AG04449 (cell line): ENCODE results near the gene EFCAB5.
A peak's percentile ranks its signal among the peaks of the same experiment; 100 is the strongest.

ENCODE experiments used
- CTCF ChIA-PET: fragments of 350-600 bp; formaldehyde crosslinking; extraction: SDS; loops from one replicate; lab custom pipeline; 2021; ENCODE audit warnings: antibody characterized with exemption; lab: Yijun Ruan, JAX
- POLR2A ChIA-PET: fragments of 400-600, 350-600 bp; formaldehyde crosslinking; extraction: SDS; loops from one replicate; lab custom pipeline; 2020; ENCODE audit warnings: antibody characterized with exemption, inconsistent platforms; lab: Yijun Ruan, JAX
- DNase-seq: peaks from one replicate; pipeline ENCODE4 v3.0.0-alpha.2; 2010; ENCODE audit warnings: low read depth, low spot score
- H3K4me3 ChIP-seq: 2 replicates; pipeline ENCODE4 v1.5.1; 2011; ENCODE audit warnings: low read depth, mild to moderate bottlenecking, control low read depth, low read length
- TF ChIP-seq, protein P1 (sequence below): IDR thresholded peaks from one replicate; pipeline ENCODE4 v1.5.1; 2011; ENCODE audit warnings: mild to moderate bottlenecking, moderate library complexity, low read length, control low read depth, inconsistent platforms; ENCODE audit not compliant: insufficient read depth; ENCODE audit errors: missing control alignments

The EFCAB5 gene

DNA sequence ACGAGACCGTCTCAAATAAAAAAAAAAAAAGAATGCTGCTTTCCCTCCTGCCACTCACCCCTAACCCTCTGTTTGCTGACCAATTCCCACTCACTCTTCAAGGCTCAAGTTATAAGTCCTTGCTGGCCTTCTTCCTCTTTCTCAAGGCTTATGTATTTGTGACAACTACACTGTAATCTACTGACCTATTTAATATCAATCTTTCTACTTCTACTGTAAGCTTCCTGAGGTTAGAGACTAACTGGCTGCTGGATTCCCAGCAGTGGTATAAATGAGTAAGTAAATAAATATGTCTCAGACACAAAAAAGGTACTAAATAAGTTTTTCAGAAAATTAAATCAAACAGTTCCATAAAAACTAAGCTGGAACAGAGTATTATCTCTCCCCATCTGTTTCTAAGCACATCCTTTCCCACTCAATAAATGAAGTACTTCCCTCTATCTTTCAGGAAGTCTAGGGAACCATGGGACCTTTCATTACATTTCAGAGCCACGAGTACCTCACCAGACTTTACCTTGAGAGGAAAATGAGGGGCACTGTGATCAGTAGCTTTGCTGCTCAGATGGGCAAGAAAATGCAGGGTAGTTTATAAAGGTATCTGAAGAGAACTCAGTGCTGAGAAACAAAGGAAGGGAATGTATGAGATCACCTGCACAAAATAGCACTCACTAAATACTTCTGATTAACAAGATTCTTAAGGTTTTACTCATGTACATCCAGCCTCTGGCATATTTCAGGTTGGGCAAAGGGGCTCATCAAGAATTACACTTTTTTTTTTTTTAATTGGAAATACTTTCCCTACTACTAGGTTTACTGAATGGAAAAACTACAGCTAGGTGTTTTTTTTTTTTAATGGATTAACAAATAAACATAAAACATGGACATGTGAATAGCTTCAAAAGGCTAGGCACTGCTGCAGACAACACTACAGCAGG lies 22.2 kb upstream of the EFCAB5 start:
- CTCF ChIA-PET, result interaction anchor here (0.8 to 7.1 kb wide), 11 partner anchors 10 to 280 kb away, joined by 3 to 78 read pairs (median 5); partner anchors contain the start of gene SSH2
- DNase-seq, result no peak
- TF ChIP-seq, protein P1, sequence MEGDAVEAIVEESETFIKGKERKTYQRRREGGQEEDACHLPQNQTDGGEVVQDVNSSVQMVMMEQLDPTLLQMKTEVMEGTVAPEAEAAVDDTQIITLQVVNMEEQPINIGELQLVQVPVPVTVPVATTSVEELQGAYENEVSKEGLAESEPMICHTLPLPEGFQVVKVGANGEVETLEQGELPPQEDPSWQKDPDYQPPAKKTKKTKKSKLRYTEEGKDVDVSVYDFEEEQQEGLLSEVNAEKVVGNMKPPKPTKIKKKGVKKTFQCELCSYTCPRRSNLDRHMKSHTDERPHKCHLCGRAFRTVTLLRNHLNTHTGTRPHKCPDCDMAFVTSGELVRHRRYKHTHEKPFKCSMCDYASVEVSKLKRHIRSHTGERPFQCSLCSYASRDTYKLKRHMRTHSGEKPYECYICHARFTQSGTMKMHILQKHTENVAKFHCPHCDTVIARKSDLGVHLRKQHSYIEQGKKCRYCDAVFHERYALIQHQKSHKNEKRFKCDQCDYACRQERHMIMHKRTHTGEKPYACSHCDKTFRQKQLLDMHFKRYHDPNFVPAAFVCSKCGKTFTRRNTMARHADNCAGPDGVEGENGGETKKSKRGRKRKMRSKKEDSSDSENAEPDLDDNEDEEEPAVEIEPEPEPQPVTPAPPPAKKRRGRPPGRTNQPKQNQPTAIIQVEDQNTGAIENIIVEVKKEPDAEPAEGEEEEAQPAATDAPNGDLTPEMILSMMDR, result no peak
- POLR2A ChIA-PET, result interaction anchor here (0.7 kb wide), 1 partner anchor 12 kb away, joined by 3 read pairs; no protein-coding TSS in a partner anchor
- H3K4me3 ChIP-seq, result no peak overlapping the region

DNA sequence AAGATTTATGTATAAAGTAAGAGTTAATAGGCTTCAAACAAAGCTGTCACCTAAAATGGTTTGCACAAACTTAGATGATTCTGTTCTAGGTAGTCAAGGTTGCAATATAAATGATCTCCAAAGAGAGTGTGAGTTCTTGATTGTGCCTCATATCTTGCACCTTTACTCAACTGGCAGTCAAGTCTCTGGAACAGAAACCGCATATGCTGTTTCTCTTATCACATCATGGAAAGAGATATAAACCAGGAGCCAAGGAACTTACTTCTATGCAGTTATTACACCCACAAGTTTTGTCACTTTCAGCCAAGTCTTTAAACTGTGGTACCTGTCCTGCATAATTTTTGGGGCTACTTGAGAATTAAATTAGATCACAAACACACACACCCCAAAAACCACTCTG lies 16.6 kb upstream of the EFCAB5 start:
- ChIA-PET CTCF (interaction anchor here (1.0 kb wide), 1 partner anchor 8 kb away, joined by 3 read pairs; no protein-coding TSS in a partner anchor), POLR2A (no interaction called here)
- no peak for DNase-seq
- TF ChIP-seq, protein P1, result no peak
- H3K4me3 ChIP-seq, result no peak overlapping the region

DNA sequence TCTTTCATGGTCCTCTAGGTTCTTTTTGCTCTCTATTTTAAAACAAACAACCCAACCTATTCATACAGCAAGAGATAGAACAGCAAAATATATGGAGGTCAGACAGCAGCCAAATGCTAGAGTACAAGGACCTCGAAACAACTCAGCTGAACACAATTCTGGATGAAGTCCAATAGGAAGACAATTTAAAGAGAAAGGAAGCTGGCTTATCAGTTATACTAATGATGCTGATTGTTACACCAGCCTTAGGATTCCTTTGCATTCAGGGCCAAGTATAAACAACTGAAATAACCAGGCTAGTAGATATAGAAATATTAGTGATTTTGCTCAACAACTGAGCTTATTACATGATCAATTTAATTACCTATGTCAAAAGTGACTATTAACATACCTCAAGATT lies 13.9 kb upstream of the EFCAB5 start:
- H3K4me3 ChIP-seq, result no peak overlapping the region
- CTCF ChIA-PET, result interaction anchor here (0.8 to 11.8 kb wide), 6 partner anchors 9 to 288 kb away, joined by 3 to 470 read pairs (median 4); no protein-coding TSS in a partner anchor
- DNase-seq, result no peak
- TF ChIP-seq, protein P1, result no peak
- POLR2A ChIA-PET, result interaction anchor here (0.6 kb wide), 1 partner anchor 12 kb away, joined by 3 read pairs; no protein-coding TSS in a partner anchor

DNA sequence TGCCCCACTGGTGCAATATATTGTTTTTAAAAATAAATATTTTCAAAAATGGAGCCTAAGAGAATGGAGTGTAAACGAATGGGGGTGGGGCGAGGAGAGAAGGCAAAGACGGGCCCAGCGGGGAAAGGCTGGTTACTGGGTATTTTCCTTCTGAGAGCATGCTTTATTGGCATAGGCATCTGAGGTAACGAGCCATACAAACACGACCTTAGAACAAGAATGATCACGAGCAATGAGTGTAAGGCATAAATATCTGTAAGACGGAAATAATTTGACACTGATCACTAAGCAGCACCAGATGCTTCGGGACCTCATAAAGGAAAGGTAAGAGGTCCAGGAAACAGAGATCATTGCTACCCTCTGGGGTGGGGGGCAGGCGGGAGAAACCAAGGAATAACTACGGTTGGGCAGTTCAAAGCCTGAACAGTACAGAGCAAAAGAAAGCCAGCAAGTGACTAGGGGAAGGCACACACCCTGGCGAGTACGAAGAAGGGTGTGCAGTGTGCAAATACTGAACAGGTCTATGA lies 12.4 kb upstream of the EFCAB5 start:
- peak overlapping the region; percentile 97 for H3K4me3 ChIP-seq
- no peak for DNase-seq
- CTCF ChIA-PET, result interaction anchor here (0.9 to 11.8 kb wide), 6 partner anchors 10 to 288 kb away, joined by 3 to 470 read pairs (median 74); partner anchors contain the start of gene EFCAB5

DNA sequence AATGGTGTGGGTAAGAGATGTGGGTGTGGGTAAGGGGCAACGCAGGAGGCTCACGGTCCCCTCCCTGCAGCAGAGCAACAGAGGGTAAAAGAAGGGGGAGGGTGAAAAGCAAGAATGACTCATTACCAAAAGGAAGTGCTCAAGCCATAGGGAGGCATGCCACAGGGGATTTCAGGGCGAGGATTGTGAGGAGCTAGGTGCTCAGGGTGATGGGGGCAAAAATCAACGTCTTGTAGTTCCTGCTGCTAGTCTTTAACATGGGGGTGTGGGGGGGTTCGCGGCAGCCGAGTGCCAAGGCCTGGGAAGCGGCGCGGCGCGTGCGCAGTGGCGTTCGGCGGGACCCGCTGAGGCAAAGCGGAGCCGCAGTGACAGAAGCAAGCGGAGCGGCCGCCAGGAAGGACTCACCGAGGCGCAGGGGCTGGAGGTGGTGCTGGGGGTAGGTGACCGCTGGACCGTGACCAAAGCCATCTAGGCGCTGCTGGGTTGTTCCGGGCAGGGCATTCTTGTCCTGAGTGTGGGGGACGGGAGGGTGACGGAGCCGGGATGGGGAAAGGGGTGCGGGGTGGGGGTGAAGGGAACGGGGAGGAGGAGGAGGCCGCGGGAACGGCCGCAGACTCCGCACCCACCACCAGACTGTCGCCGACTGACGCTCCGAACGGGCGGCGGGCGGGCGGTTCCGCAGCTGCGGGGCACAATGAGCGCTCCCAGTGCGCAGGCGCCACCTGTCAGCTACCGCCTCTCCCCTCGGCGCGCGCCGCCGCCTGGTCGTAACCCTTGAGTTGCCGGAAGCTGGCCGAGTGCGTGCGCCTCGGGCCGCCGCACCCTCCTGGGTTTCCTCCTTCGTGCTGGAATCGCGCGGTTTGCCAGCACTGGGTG lies 11.7 kb upstream of the EFCAB5 start, which contains the start of gene SSH2:
Gene SSH2 (minus strand): TSS at position 696 of the 876 bp plus-strand sequence. CDS start 228 bp downstream, at position 468.
- CTCF ChIA-PET, result interaction anchor here (0.8 to 11.8 kb wide), 32 partner anchors 10 to 356 kb away, joined by 3 to 470 read pairs (median 9); partner anchors contain the start of gene EFCAB5
- POLR2A ChIA-PET, result interaction anchor here (1.0 to 1.1 kb wide), 3 partner anchors 121 to 290 kb away, joined by 3 to 4 read pairs (median 4); no protein-coding TSS in a partner anchor
- no peak for DNase-seq
- H3K4me3 ChIP-seq, result peak within 1 kb of the TSS; percentile 97
- TF ChIP-seq, protein P1, result peak; percentile 29

More for the DNA sequence above, 12.4 kb upstream of the EFCAB5 start:
- TF ChIP-seq, protein P1, result no peak
- POLR2A ChIA-PET, result interaction anchor here (1.1 kb wide), 1 partner anchor 264 kb away, joined by 4 read pairs; no protein-coding TSS in a partner anchor
